Measurements from ENCODE around the gene LPP.

GRCh38 chr3:188624828-188625227 is 470.9 kb downstream of the LPP start:
- no peak for TF ChIP-seq CTCF (IDR thresholded peaks at IDR 0.05)
- TF ChIP-seq POLR2A (IDR thresholded peaks at IDR 0.05) = no peak
